H9 (cell line): ENCODE results near the gene ANKRD44. TPM values are rescaled to one million over a fixed set of nuclear protein-coding genes. Genes with fewer than 3 reads are reported as not detected.

Experiments
- DNase-seq: peaks from one replicate; pipeline ENCODE4 v3.0.0-alpha.2; 2017
- H2AFZ ChIP-seq: one replicate; pipeline ENCODE4 v1.6.1; 2013; ENCODE audit warnings: mild to moderate bottlenecking, low read length, control low read depth, moderate library complexity
- H2AK5ac ChIP-seq: 2 replicates; pipeline ENCODE4 v1.6.1; 2013; ENCODE audit warnings: low read length, control low read depth, mixed read lengths; ENCODE audit not compliant: insufficient read length
- H2BK120ac ChIP-seq: one replicate; pipeline ENCODE4 v1.6.1; 2013; ENCODE audit warnings: low read depth, mild to moderate bottlenecking, low read length, control low read depth, inconsistent platforms; ENCODE audit not compliant: poor library complexity, severe bottlenecking
- H2BK12ac ChIP-seq: 2 replicates; pipeline ENCODE4 v1.6.1; 2013; ENCODE audit warnings: low read length, control low read depth, mixed read lengths, low read depth; ENCODE audit not compliant: insufficient read length
- H2BK15ac ChIP-seq: 2 replicates; pipeline ENCODE4 v1.6.1; 2013; ENCODE audit warnings: low read depth, low read length, control low read depth
- H2BK20ac ChIP-seq: one replicate; pipeline ENCODE4 v1.6.1; 2013; ENCODE audit warnings: low read depth, mild to moderate bottlenecking, low read length, control low read depth, inconsistent platforms; ENCODE audit not compliant: poor library complexity, severe bottlenecking
- H2BK5ac ChIP-seq: 2 replicates; pipeline ENCODE4 v1.6.1; 2013; ENCODE audit warnings: low read length, control low read depth, mixed read lengths; ENCODE audit not compliant: insufficient read length
- H3K14ac ChIP-seq: 2 replicates; pipeline ENCODE4 v1.6.1; 2013; ENCODE audit warnings: low read length, control low read depth; ENCODE audit not compliant: insufficient read depth
- H3K18ac ChIP-seq: 2 replicates; pipeline ENCODE4 v1.6.1; 2013; ENCODE audit warnings: low read depth, mild to moderate bottlenecking, mixed read lengths, low read length, control low read depth; ENCODE audit not compliant: insufficient read length
- H3K23ac ChIP-seq: 2 replicates; pipeline ENCODE4 v1.6.1; 2013; ENCODE audit warnings: low read length, control low read depth, mixed read lengths, low read depth; ENCODE audit not compliant: insufficient read length
- H3K23me2 ChIP-seq: 2 replicates; pipeline ENCODE4 v1.6.1; 2013; ENCODE audit warnings: low read depth, mild to moderate bottlenecking, mixed read lengths, low read length, control low read depth; ENCODE audit not compliant: insufficient read length, poor library complexity, severe bottlenecking
- H3K27ac ChIP-seq: 2 replicates; pipeline ENCODE4 v1.5.1; 2013; ENCODE audit warnings: low read length, control low read depth, mixed read lengths, low read depth; ENCODE audit not compliant: insufficient read length
- H3K27me3 ChIP-seq: 2 replicates; pipeline ENCODE4 v1.6.1; 2013; ENCODE audit warnings: low read length, control low read depth, inconsistent platforms; ENCODE audit not compliant: insufficient read depth
- H3K4ac ChIP-seq: 2 replicates; pipeline ENCODE4 v1.6.1; 2013; ENCODE audit warnings: low read depth, mild to moderate bottlenecking, control low read depth, inconsistent platforms, low read length, moderate library complexity
- H3K4me1 ChIP-seq: 2 replicates; pipeline ENCODE4 v1.6.1; 2013; ENCODE audit warnings: low read length, control low read depth, inconsistent platforms; ENCODE audit not compliant: insufficient read depth
- H3K4me2 ChIP-seq: 2 replicates; pipeline ENCODE4 v1.6.1; 2013; ENCODE audit warnings: low read length, control low read depth, mixed read lengths; ENCODE audit not compliant: insufficient read length, insufficient read depth
- H3K56ac ChIP-seq: 2 replicates; pipeline ENCODE4 v1.6.1; 2013; ENCODE audit warnings: low read depth, mild to moderate bottlenecking, mixed read lengths, low read length, control low read depth; ENCODE audit not compliant: insufficient read length
- H3K79me1 ChIP-seq: 2 replicates; pipeline ENCODE4 v1.6.1; 2013; ENCODE audit warnings: low read depth, mild to moderate bottlenecking, moderate library complexity, low read length, control low read depth, inconsistent platforms; ENCODE audit not compliant: insufficient read depth, poor library complexity, severe bottlenecking
- H3K79me2 ChIP-seq: 2 replicates; pipeline ENCODE4 v1.6.1; 2013; ENCODE audit warnings: low read length, control low read depth, inconsistent platforms; ENCODE audit not compliant: insufficient read depth
- H3K9ac ChIP-seq: 2 replicates; pipeline ENCODE4 v1.6.1; 2013; ENCODE audit warnings: low read length, control low read depth, mixed read lengths; ENCODE audit not compliant: insufficient read length; ENCODE audit errors: extremely low read depth
- H3K9me3 ChIP-seq: one replicate; pipeline ENCODE4 v1.6.1; 2013; ENCODE audit warnings: low read depth, low read length, inconsistent platforms; ENCODE audit not compliant: control insufficient read depth
- H3T11ph ChIP-seq: one replicate; pipeline ENCODE4 v1.6.1; 2013; ENCODE audit warnings: mild to moderate bottlenecking, low read length, control low read depth, inconsistent platforms
- H4K20me1 ChIP-seq: one replicate; pipeline ENCODE4 v1.6.1; 2013; ENCODE audit not compliant: control insufficient read depth, insufficient read length, insufficient read depth
- H4K5ac ChIP-seq: 2 replicates; pipeline ENCODE4 v1.6.1; 2013; ENCODE audit warnings: low read depth, mild to moderate bottlenecking, mixed read lengths, low read length, control low read depth; ENCODE audit not compliant: insufficient read length
- H4K8ac ChIP-seq: replicated peaks from 2 replicates; pipeline ENCODE4 v1.6.1; 2013; ENCODE audit warnings: low read length, control low read depth, mixed read lengths, low read depth; ENCODE audit not compliant: insufficient read length
- H4K91ac ChIP-seq: 2 replicates; pipeline ENCODE4 v1.6.1; 2013; ENCODE audit warnings: low read depth, mild to moderate bottlenecking, moderate library complexity, mixed read lengths, low read length, control low read depth; ENCODE audit not compliant: insufficient read length
- H3K27ac Mint-ChIP-seq, 3 experiments: 2 replicates in 2 of 3; 3 replicates in 1 of 3; pipeline ENCODE4 v1.8.0; 2020 to 2021; ENCODE audit warnings: mixed read lengths in 3 of 3, mild to moderate bottlenecking in 1 of 3, moderate library complexity in 1 of 3
- H3K27me3 Mint-ChIP-seq: 2 replicates; pipeline ENCODE4 v1.8.0; 2021; ENCODE audit warnings: low read depth, mild to moderate bottlenecking, moderate library complexity, mixed read lengths
- H3K36me3 Mint-ChIP-seq, 3 experiments: 2 replicates in 2 of 3; 3 replicates in 1 of 3; pipeline ENCODE4 v1.8.0; 2020 to 2021; ENCODE audit warnings: low read depth in 3 of 3, mixed read lengths in 3 of 3; ENCODE audit not compliant: insufficient read depth in 1 of 3
- H3K4me1 Mint-ChIP-seq, 2 experiments: 2 replicates each; pipeline ENCODE4 v1.8.0; 2020; ENCODE audit warnings: mixed read lengths in 2 of 2
- H3K4me3 Mint-ChIP-seq, 2 experiments: 2 replicates in 1 of 2; 3 replicates in 1 of 2; pipeline ENCODE4 v1.8.0; 2020 to 2021; ENCODE audit warnings: mild to moderate bottlenecking in 2 of 2, mixed read lengths in 2 of 2, moderate library complexity in 1 of 2
- H3K9me3 Mint-ChIP-seq, 2 experiments: 2 replicates in 1 of 2; 3 replicates in 1 of 2; pipeline ENCODE4 v1.8.0; 2020; ENCODE audit warnings: mild to moderate bottlenecking in 2 of 2, mixed read lengths in 2 of 2, moderate library complexity in 1 of 2
- CTCF ChIP-seq: fragments of 200-600 bp; sonication (generic); conservative IDR thresholded peaks from 3 replicates; pipeline ENCODE4 v1.8.0; 2021; ENCODE audit warnings: antibody characterized with exemption, mild to moderate bottlenecking
- WGBS: extraction: QIAGEN DNeasy Blood & Tissue Kit; methylation state at CpG from one replicate; pipeline ENCODE4 v1.1.7; 2013; ENCODE audit warnings: missing lambda C conversion rate, low lambda C conversion rate, mixed read lengths; ENCODE audit not compliant: insufficient read length; ENCODE audit errors: extremely low coverage; 5-methylcytosine and 5-hydroxymethylcytosine counted together
- total RNA-seq: library from RNA; stranded (reverse); gene quantifications from 2 replicates; pipeline ENCODE4 v1.2.1, GENCODE V29; 2021

Gene ANKRD44
- total RNA-seq, 1 experiment from 2014 or later, result 1.9 TPM

GRCh38 chr2:197076652-197077051, 233.9 kb downstream of the ANKRD44 start:
- Histone ChIP-seq H2BK15ac (no peak overlapping the region), H3K4me1 (0 out of 2 replicates have a peak, but pooled peaks cover 3% of the 10 kb centered on the region), H4K8ac (no peak overlapping the region), H3K4ac (no peak overlapping the region), H3K4me2 (no peak overlapping the region), H3K18ac (no peak overlapping the region), H3K23me2 (no peaks in the 10 kb centered on the region), H2AK5ac (no peak overlapping the region), H3K14ac (no peak overlapping the region), H4K5ac (no peak overlapping the region), H3K27me3 (no peaks in the 10 kb centered on the region), H4K20me1 (no peaks in the 10 kb centered on the region), H3K23ac (no peak overlapping the region), H3K79me2 (no peaks in the 10 kb centered on the region), H2BK120ac (no peak overlapping the region), H3K79me1 (no peaks in the 10 kb centered on the region), H4K91ac (no peak overlapping the region), H3K9ac (no peak overlapping the region), H3K9me3 (no peaks in the 10 kb centered on the region), H2BK5ac (no peak overlapping the region), H3K27ac (no peak overlapping the region), H2AFZ (no peak overlapping the region), H2BK12ac (no peak overlapping the region), H3K56ac (no peak overlapping the region), H2BK20ac (no peak overlapping the region), H3T11ph (no peak overlapping the region)
- H3K36me3 Mint-ChIP-seq, result no peaks in the 10 kb centered on the region
- no CpG with 5 or more reads among the region's 1 CpG for WGBS
- DNase-seq, result no peak
- H3K4me3 Mint-ChIP-seq, result no peak overlapping the region
- no peak overlapping the region for H3K27ac Mint-ChIP-seq
- H3K9me3 Mint-ChIP-seq, result no peaks in the 10 kb centered on the region
- peaks cover 0 to 5% of the 10 kb centered on the region in 2 experiments; a peak in 3 of 4 replicates for H3K4me1 Mint-ChIP-seq
- no peak for TF ChIP-seq CTCF
- H3K27me3 Mint-ChIP-seq, result no peaks in the 10 kb centered on the region
